Measurements from ENCODE around the gene GYG1.

Gene GYG1

GRCh38 chr3:148990236-148990635 lies 1.1 kb upstream of the GYG1 start:
- DNase-seq, result no peak

DNA sequence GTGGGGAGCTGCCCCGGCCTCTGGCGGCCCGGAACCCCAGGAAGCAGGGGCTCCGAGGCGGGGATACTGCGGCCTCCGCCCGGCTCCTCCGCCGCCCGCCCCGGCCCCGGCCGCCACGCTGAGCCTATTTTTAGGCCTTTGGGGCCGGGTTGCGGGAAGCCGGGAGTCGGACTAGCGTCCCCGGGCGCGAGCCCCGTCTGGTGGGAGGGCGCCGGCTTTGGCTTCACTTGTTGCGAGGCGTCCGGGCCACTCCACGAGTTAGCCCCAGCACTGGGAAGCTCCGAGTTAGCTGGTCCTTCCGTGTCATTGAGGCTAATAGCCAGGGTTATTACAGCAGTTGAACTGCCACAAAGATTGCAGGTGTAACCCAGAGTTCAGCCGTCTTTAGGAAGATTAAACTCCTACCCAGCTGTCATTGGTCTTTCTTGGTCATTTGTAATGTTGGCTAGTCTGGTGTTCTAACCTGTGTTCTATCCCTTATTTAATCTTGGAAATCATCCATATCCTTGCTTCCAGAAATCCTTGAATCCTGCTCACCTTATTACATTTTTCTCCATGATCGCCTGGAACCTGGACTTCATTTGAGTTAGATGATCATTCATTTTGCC lies 791 bp downstream of the GYG1 start:
- DNase-seq, result peak; percentile 14

GRCh38 chr3:148992635-148993255 lies 1.4 kb downstream of the GYG1 start:
- no peak for DNase-seq

- DNase-seq, result no peak
These were observed 6.3 kb downstream of the GYG1 start for GRCh38 chr3:148997623-148998022.

- DNase-seq, result no peak
These were observed 7.0 kb downstream of the GYG1 start for GRCh38 chr3:148998297-148998696.

DNA sequence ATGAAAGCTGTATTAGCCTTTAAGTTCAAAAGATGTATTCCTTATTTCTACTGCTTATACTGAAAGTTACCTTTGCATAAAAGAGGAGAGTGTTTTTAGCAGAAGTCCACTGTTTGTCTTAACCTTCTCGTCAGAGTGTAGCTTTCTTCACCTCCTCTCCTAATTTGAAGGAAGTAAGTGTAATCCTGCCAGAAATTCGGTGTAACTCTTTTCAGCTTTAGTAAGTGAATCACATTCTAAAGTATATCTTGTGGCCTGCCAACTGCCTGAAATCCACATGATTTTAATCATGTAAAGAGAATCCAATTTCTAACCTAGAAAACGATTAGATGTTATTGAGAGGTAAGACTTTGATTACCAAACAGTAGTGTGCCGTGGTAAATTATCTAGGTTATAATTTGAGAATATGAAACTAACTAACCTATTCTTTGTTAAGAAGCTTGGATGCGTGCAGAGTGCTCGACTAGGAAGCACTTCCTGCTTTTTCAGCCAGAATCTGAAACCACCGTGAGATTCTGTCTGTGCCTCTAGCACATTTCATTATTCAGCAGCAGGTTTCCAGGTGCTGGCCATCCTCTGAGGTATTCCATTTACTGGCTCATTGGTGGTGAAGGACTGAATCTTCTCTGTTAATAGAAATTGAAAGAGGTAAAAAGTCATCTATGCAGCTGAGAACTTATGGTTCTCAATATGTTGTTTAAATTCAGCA lies 7.5 kb downstream of the GYG1 start:
- no peak for DNase-seq

GRCh38 chr3:148999806-149000205 lies 8.5 kb downstream of the GYG1 start:
- DNase-seq, result no peak

GRCh38 chr3:149000206-149000745 lies 8.9 kb downstream of the GYG1 start:
- no peak for DNase-seq

GRCh38 chr3:149001727-149002126 lies 10.4 kb downstream of the GYG1 start:
- no peak for DNase-seq

- DNase-seq, result no peak
These were observed 12.4 kb downstream of the GYG1 start for GRCh38 chr3:149003653-149004305.

GRCh38 chr3:149004622-149005021 lies 13.3 kb downstream of the GYG1 start:
- DNase-seq, result no peak

- DNase-seq, result no peak
These were observed 14.1 kb downstream of the GYG1 start for GRCh38 chr3:149005416-149005815.

- DNase-seq, result no peak
These were observed 16.4 kb downstream of the GYG1 start for GRCh38 chr3:149007567-149008257.

- no peak for DNase-seq
These were observed 18.4 kb downstream of the GYG1 start for GRCh38 chr3:149009732-149010131.

GRCh38 chr3:149010504-149010951 lies 19.2 kb downstream of the GYG1 start:
- DNase-seq, result no peak

GRCh38 chr3:149010966-149011365 lies 19.6 kb downstream of the GYG1 start:
- DNase-seq, result no peak

- no peak for DNase-seq
These were observed 20.3 kb downstream of the GYG1 start for GRCh38 chr3:149011676-149012075.

DNA sequence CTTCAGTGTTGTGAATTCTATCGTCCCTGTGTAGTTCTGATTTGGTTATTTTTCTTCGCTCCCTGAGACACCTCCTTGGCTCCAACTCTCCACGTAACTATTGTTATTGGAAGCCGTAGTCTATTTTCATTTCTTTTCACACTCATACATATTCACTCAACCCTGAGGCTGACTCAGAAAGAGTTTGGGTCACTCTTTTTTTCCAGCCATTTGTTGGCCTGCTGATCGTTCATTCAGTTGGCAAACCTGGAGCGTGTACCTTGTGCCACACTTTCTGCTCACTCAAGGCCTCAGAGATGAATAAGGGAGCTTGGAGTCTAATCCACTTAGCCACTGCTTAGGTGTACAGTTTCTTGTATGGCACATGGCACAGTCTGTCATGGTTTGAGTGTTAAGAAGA lies 22.4 kb downstream of the GYG1 start:
- no peak for DNase-seq

- DNase-seq, result no peak
These were observed 24.1 kb downstream of the GYG1 start for GRCh38 chr3:149015393-149015792.

- DNase-seq, result no peak
These were observed 24.9 kb downstream of the GYG1 start for GRCh38 chr3:149016242-149016641.

DNA sequence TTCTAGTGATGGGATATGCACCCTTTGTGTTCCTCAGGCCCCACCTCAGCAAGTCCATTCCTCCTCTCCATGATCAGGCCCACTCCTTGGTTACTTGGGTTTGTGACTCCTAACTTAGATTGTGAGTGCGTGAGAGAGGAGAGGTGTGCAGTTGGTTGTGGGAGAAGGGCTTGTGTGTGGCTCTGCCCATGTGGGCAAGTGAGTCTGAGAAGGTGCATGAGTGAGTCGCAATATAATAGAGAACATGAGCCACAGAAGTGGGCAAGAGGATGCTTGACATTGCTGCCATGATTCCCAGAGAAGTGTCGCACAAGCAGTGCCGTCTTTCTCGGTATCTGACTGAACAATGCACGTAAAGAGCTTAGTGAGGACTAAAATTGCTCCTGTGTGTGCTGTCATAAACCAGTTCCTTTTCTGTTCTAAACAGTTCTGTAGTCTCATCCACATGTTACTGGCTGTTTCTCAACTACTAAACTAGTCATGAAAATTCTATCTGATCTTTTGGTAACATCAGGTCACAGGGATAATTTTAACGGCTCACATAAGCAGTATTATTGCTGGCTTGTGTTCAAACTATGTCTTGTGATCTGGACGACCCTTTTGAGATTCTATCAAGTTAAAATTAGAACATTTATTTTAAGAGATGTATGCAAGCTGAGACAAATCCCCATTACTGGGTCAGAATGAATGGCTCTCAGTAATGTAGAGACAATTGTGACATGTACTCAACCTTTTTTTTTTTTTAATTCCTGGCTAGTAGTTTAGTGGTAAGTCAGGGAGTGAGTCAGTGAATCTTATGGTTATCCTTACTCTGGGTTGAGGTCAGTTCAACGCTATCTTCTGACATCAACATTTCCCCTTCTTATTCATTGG lies 25.6 kb downstream of the GYG1 start:
- DNase-seq, result no peak

GRCh38 chr3:149018247-149018646 lies 26.9 kb downstream of the GYG1 start:
- DNase-seq, result no peak
